OCI-LY7 (cell line): ENCODE data around the gene SNX25.

Source experiments
- EZH2phosphoT487 ChIP-seq: fragments of 200-600 bp; sonication (generic); IDR thresholded peaks from 2 replicates; pipeline ENCODE4 v1.6.1; 2018; ENCODE audit warnings: low read depth, borderline replicate concordance, mild to moderate bottlenecking, mixed run types, antibody characterized with exemption, low read length, moderate library complexity, mixed read lengths
- TF ChIP-seq, protein P1 (sequence below): fragments of 200-600 bp; sonication (generic); conservative IDR thresholded peaks from 2 replicates; pipeline ENCODE4 v1.5.1; 2014; ENCODE audit warnings: mild to moderate bottlenecking, antibody characterized with exemption, low read length, moderate library complexity, mixed read lengths

DNA sequence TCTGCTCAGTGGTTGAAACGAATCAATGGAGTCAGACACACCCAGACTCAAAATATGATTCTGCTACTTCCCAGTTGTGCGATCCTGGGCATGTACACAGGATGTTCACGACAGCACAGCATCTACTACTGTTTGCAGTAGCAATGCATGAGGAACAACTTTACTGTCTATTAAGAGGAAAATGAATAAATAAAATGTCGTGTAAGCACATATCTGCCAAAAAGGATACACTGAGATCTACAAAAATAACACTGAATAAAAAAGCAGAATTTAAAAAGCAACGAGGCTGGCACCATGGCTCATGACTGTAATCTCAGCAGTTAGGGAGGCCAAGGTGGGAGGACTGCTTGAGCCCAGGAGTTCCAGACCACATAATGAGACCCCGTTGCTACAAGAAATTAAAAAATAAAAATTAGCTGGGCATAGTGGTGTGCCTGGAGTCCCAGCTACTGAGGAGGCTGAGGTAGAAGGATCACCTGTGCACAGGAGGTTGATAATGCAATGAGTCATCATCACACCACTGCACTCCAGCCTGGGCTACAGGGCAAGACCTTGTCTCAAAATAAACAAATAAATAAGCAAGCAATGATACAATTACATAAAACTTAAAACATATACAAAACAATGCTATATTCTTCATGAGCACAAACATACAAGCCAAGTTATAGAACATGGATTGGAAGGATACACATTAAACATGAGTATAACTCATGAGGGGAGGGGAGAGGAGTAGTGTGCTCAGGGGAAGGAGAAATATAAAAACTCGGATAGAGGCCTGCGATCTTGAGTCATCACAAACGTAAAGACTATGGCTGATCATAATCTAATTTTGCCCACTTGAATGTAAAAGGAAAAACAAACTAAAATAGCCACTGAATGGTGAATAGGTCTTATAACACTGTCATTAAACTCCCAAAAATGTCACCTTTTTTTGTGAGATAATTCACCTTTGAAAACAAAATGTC, 14.2 kb upstream of the SNX25 start:
- TF ChIP-seq, protein P1, sequence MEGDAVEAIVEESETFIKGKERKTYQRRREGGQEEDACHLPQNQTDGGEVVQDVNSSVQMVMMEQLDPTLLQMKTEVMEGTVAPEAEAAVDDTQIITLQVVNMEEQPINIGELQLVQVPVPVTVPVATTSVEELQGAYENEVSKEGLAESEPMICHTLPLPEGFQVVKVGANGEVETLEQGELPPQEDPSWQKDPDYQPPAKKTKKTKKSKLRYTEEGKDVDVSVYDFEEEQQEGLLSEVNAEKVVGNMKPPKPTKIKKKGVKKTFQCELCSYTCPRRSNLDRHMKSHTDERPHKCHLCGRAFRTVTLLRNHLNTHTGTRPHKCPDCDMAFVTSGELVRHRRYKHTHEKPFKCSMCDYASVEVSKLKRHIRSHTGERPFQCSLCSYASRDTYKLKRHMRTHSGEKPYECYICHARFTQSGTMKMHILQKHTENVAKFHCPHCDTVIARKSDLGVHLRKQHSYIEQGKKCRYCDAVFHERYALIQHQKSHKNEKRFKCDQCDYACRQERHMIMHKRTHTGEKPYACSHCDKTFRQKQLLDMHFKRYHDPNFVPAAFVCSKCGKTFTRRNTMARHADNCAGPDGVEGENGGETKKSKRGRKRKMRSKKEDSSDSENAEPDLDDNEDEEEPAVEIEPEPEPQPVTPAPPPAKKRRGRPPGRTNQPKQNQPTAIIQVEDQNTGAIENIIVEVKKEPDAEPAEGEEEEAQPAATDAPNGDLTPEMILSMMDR = no peak
- TF ChIP-seq EZH2phosphoT487 = no peak
